K562 (cell line): Measurements from ENCODE around the gene SLC2A9. TPM values are rescaled to one million over a fixed set of nuclear protein-coding genes. Genes with fewer than 3 reads are reported as not detected.

Source experiments
- FOXK1 ChIP-seq: sonication (generic); formaldehyde crosslinking; IDR thresholded peaks from 2 replicates; pipeline ENCODE4 v1.8.0; 2022; ENCODE audit warnings: missing genetic modification reagents, mild to moderate bottlenecking, borderline replicate concordance
- KAT2B ChIP-seq: IDR thresholded peaks from one replicate; pipeline ENCODE4 v1.6.1; 2012; ENCODE audit warnings: low read depth, mild to moderate bottlenecking, control low read depth, inconsistent platforms, low read length, moderate library complexity
- LCOR ChIP-seq: sonication (generic); formaldehyde crosslinking; IDR thresholded peaks from 2 replicates; pipeline ENCODE4 v1.8.0; 2022; ENCODE audit warnings: mild to moderate bottlenecking, missing genetic modification reagents
- PHB2 ChIP-seq: fragments of 450-650 bp; IDR thresholded peaks from 2 replicates; pipeline ENCODE4 v1.6.1; 2017; ENCODE audit warnings: low read depth
- SAP30 ChIP-seq: fragments of 200-600 bp; sonication (generic); IDR thresholded peaks from 2 replicates; pipeline ENCODE4 v1.6.1; 2012; ENCODE audit warnings: borderline replicate concordance, low read depth, mild to moderate bottlenecking, moderate library complexity, low read length, control low read depth, inconsistent platforms; ENCODE audit not compliant: insufficient read depth, poor library complexity, severe bottlenecking
- TCF7L2 ChIP-seq: fragments of 150-350 bp; IDR thresholded peaks from 2 replicates; pipeline ENCODE4 v1.6.1; 2016; ENCODE audit warnings: low read depth, mild to moderate bottlenecking, low read length, moderate library complexity
- TEAD4 ChIP-seq, 2 experiments: sonication (generic) in 1 of 2; formaldehyde crosslinking in 1 of 2; IDR thresholded peaks; 2 replicates each; pipeline versions ENCODE4 v1.6.1 to v1.8.0; 2012 to 2022; ENCODE audit warnings: borderline replicate concordance in 1 of 2, inconsistent platforms in 1 of 2, low read length in 1 of 2, mild to moderate bottlenecking in 1 of 2, missing genetic modification reagents in 1 of 2
- ZBTB40 ChIP-seq, 2 experiments: fragments of 450-650 bp in 1 of 2; sonication (generic) in 1 of 2; formaldehyde crosslinking in 1 of 2; IDR thresholded peaks; 2 replicates each; pipeline versions ENCODE4 v1.7.1 to v1.9.0; 2016 to 2022; ENCODE audit warnings: inconsistent platforms in 1 of 2, mild to moderate bottlenecking in 1 of 2, missing genetic modification reagents in 1 of 2
- ZNF277 ChIP-seq: fragments of 250-450 bp; sonication (Bioruptor Pico); IDR thresholded peaks from 2 replicates; pipeline ENCODE4 v1.8.0; 2022; ENCODE audit warnings: inconsistent platforms, mild to moderate bottlenecking, moderate library complexity, borderline replicate concordance
- ZNF512 ChIP-seq: IDR thresholded peaks from 2 replicates; pipeline ENCODE4 v1.6.1; 2016; ENCODE audit warnings: missing genetic modification characterization, missing compliant biosample characterization
- polyA plus RNA-seq, 8 experiments: library from polyadenylated mRNA; depleted of rRNA in 4 of 8; stranded (reverse) in 5 of 8; unstranded in 3 of 8; fragments of >200 nt; fragmentation: Nextera tagmentation in 2 of 8; fragmentation: Illumina TruSeq in 1 of 8; extraction: Ambion mirVana in 2 of 8; extraction: Trizol in 1 of 8; gene quantifications; 2 replicates each; pipeline versions ENCODE4 v1.2.1 to v1.2.3, GENCODE V29; 2011 to 2014; ENCODE audit warnings: inconsistent platforms in 1 of 8, missing spikeins in 1 of 8
- total RNA-seq, 7 experiments: library from RNA; depleted of rRNA in 6 of 7; stranded (reverse); fragments of >200 nt in 6 of 7; fragmentation: Illumina TruSeq in 2 of 7; extraction: Trizol in 2 of 7; gene quantifications; 2 replicates each; pipeline versions ENCODE4 v1.2.1 to v1.2.3, GENCODE V29; 2011 to 2021; ENCODE audit warnings: low replicate concordance in 1 of 7
- TF ChIP-seq, protein P1 (sequence below): sonication (generic); formaldehyde crosslinking; IDR thresholded peaks from 2 replicates; pipeline ENCODE4 v1.8.0; 2022; ENCODE audit warnings: missing genetic modification reagents, mild to moderate bottlenecking, borderline replicate concordance

The SLC2A9 gene
- total and polyA plus RNA-seq, 9 of the 15 experiments (the other 6 are each of a cell fraction or from before 2014, with no cell fraction given), result 0.15 to 1.9 (median 0.76) TPM

- TF ChIP-seq, protein P1, sequence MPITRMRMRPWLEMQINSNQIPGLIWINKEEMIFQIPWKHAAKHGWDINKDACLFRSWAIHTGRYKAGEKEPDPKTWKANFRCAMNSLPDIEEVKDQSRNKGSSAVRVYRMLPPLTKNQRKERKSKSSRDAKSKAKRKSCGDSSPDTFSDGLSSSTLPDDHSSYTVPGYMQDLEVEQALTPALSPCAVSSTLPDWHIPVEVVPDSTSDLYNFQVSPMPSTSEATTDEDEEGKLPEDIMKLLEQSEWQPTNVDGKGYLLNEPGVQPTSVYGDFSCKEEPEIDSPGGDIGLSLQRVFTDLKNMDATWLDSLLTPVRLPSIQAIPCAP, result no peak
- TF ChIP-seq TCF7L2, result no peak
- TF ChIP-seq LCOR (CRISPR knock-in tag), result no peak
- TF ChIP-seq SAP30, result no peak
- no peak for TF ChIP-seq ZNF512 (tag)
- TF ChIP-seq KAT2B, result no peak
- TF ChIP-seq ZNF277 (CRISPR knock-in tag), result no peak
- no peak for TF ChIP-seq ZBTB40 (IDR thresholded peaks at IDR 0.05)
- no peak for TF ChIP-seq ZBTB40 (CRISPR knock-in tag; IDR thresholded peaks at IDR 0.05)
- TF ChIP-seq FOXK1 (CRISPR knock-in tag), result no peak
- TF ChIP-seq PHB2, result no peak
- no peak for TF ChIP-seq TEAD4 (IDR thresholded peaks at IDR 0.05; ENCODE audit: low read length)
- TF ChIP-seq TEAD4 (CRISPR knock-in tag; IDR thresholded peaks at IDR 0.05; ENCODE audit: borderline replicate concordance), result no peak
These were observed 11.3 kb downstream of the SLC2A9 start (continued) for GRCh38 chr4:10009861-10010500.
